Coronary artery (tissue), 2 donors: Measurements from ENCODE around the gene FILIP1.

ENCODE experiments used
- DNase-seq: peaks from one replicate; pipeline ENCODE4 v3.0.0-alpha.2; 2017; ENCODE audit warnings: low spot score
- H3K27ac ChIP-seq, 2 donors: fragments of 200-600 bp; sonication (generic); one replicate each; pipeline ENCODE4 v1.5.1; 2016 to 2019
- H3K4me3 ChIP-seq: fragments of 200-600 bp; sonication (generic); 2 replicates; pipeline ENCODE4 v1.5.1; 2016; ENCODE audit warnings: mild to moderate bottlenecking, moderate library complexity
- TF ChIP-seq, protein P1 (sequence below): fragments of 200-600 bp; sonication (generic); IDR thresholded peaks from one replicate; pipeline ENCODE4 v1.5.1; 2019; ENCODE audit warnings: antibody characterized with exemption

The FILIP1 gene

DNA sequence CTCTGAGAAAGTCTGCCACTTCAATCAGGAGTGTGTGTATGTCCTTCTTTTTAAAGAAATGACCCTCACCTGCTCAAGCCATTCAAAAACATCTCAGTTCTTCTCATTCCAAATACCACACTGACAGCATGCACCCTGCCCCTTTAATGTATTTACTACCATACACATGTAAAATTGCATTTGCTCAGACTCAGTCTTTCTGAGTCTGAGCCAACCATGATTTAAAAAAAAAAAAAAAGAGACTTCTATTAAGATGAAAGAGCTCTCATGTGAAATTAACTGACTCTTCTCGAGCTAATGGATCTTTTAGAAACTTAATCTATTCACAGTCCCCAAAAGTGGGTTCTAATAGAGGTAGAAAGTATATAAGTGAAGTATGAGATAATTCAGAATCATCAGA is 1.4 kb upstream of the FILIP1 start:
- TF ChIP-seq, protein P1, sequence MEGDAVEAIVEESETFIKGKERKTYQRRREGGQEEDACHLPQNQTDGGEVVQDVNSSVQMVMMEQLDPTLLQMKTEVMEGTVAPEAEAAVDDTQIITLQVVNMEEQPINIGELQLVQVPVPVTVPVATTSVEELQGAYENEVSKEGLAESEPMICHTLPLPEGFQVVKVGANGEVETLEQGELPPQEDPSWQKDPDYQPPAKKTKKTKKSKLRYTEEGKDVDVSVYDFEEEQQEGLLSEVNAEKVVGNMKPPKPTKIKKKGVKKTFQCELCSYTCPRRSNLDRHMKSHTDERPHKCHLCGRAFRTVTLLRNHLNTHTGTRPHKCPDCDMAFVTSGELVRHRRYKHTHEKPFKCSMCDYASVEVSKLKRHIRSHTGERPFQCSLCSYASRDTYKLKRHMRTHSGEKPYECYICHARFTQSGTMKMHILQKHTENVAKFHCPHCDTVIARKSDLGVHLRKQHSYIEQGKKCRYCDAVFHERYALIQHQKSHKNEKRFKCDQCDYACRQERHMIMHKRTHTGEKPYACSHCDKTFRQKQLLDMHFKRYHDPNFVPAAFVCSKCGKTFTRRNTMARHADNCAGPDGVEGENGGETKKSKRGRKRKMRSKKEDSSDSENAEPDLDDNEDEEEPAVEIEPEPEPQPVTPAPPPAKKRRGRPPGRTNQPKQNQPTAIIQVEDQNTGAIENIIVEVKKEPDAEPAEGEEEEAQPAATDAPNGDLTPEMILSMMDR = no peak
- H3K4me3 ChIP-seq = no peak overlapping the region
- peak overlapping the region in 1 of 2 donors; percentile 81 for H3K27ac ChIP-seq
- no peak for DNase-seq

DNA sequence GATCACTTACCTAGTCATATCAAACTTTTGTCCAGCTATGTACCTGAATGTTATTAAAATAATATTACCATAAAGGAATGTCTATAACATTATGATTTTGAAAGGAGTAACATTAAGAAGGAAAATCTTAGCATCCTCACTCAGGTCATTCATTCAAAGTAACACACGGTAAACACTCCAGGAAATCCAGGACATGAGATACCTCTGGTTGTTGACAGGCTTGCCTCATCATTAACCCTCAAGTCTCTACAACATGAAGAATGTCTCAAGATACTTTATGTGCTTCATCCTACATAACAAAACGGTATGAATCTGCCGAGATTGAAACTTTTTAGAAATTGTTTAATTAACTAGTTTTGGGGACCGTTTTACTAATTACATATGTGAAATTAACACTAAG is 690 bp upstream of the FILIP1 start:
- DNase-seq = no peak
- peak overlapping the region; percentile 68 for H3K4me3 ChIP-seq
- peak overlapping the region; percentile 81 to 85 for H3K27ac ChIP-seq
- TF ChIP-seq, protein P1 = no peak

DNA sequence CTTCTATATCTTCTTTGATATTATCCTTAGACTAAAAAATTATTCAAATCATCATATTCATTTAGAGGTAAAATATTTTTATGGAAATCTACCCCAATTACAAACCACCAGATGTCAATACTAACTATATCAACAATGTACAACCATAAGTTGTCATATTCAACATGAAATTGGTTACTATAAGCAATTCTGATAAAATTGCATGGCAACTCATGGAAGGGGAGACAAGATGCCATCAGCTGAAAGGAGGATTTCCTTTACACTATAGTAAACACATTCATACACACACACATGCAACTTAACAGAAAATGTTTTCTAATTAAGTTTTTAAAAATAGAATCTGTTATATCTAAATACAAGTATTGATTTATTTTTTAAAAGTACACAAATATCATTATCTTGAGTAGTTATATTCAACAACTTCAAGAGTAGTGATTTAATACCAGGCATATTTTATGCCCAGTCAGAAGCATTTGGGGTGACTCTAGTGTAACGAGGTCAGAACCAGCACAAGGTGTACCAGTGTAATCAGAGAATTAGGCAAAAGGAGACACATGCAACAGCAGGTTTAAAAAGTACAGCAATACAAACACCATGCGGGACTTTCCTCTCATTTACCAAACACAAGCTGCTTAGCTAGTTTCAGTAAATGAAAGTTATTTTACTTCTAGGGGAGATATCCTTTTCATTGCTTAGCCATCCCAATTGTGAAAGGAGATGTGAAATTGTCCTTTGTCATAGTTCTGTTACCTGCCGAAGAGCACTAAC is 1.0 kb downstream of the FILIP1 start:
- TF ChIP-seq, protein P1 = no peak
- peak overlapping the region; percentile 68 for H3K4me3 ChIP-seq
- H3K27ac ChIP-seq = peak overlapping the region; percentile 81 to 85
- DNase-seq = no peak

DNA sequence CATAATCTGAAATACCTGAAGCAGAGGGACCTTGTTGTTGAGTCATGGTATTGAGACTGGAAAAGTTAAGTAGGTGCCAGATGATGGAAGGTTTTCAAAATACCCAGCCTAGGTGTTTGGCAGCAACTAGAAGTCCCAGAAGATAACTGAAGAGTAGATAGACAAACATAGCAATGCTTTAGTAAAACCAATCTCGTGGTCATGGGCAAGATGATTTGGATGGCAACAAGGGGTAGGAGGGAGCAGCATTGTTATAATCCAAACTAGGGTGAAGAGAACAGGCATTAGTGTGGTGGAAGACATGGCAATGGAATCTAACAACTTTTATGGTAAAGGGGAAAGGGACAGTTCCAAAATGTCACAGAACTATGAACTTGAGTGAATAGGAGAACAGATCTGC is 2.3 kb downstream of the FILIP1 start:
- peak overlapping the region; percentile 68 for H3K4me3 ChIP-seq
- TF ChIP-seq, protein P1 = no peak
- H3K27ac ChIP-seq = peak overlapping the region; percentile 62 to 81
- no peak for DNase-seq

DNA sequence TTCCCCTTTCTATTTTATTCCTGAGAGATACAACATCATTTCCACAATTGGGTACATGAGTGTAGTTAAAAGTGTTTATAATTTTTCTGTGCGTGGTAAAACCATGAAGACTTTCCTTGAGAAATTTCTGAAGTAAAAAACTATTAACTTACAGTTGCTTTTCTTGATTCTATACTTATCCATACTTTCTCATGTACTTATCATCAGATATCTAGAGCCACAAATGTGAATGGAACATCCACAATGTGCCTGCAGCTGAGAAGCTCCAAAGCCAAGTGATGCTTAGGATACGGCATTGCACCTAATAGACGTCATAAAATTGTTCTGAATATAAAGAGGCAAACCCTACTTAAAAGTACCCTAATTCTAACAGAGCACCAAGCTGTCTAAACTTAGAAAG is 2.9 kb downstream of the FILIP1 start:
- Histone ChIP-seq H3K4me3 (peak overlapping the region; percentile 68), H3K27ac (peak overlapping the region; percentile 62 to 81)
- TF ChIP-seq, protein P1 = no peak
- DNase-seq = no peak

DNA sequence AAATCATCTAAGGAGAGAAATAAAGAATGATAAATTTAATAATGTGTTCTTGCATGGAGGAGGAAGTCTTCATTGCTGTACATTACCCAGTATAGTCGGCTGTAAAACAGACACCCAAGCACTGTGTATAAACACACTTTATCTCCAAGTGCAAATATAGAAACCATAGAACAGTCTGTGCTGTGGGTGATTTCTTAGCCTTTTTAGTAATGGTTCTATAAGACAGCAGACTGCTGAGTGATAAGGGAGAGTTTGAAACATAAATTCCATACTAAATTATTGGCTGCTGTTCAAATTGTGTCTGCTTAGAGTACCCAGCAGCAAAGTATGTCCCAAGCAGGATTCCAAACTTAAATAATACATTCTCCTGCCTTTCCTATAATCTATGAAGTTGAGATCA is 4.6 kb downstream of the FILIP1 start:
- TF ChIP-seq, protein P1 = no peak
- DNase-seq = no peak
- Histone ChIP-seq H3K4me3 (peak overlapping the region; percentile 50), H3K27ac (peak overlapping the region; percentile 58 to 72)

DNA sequence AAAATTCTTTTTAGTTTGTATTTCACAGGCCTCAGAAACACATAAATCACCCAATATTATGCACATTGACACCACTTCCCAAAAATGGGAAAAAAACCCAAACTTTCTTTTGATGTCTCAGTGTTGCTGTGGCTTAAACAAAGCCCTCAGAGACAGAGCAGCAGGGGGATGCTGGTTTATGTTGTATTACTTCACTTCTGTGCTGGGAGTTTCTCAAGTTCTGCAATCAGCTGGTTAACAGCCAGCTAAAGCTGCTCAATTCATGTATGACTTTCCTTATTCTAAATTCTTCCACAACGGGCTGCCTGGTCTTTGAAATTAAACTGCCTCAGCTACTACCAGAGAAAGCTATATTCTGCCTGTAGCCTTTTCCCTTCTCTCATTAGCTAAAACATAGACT is 5.6 kb downstream of the FILIP1 start:
- Histone ChIP-seq H3K4me3 (peak overlapping the region; percentile 46), H3K27ac (peak overlapping the region; percentile 58 to 72)
- no peak for DNase-seq
- TF ChIP-seq, protein P1 = no peak
